ENCODE data around the gene S100A7A. TPM values are rescaled to one million over a fixed set of nuclear protein-coding genes. Genes with fewer than 3 reads are reported as not detected.

Gene S100A7A
- total and polyA plus RNA-seq, 10 of the 15 experiments (the other 5 are each of a cell fraction or from before 2014, with no cell fraction given) = not detected

GRCh38 chr1:153437236-153437635 is 20.9 kb downstream of the S100A7A start:
- DNase-seq (ENCODE audit: low read depth, low spot score) (no peak), FAIRE-seq (no peak), ATAC-seq (no peak)
- Histone ChIP-seq H3K4me2 (ENCODE audit: control insufficient read depth, insufficient read depth) (no peak overlapping the region), H3K9me3 (replicated peaks; ENCODE audit: control insufficient read depth, insufficient read depth, low read length) (no peaks in the 10 kb centered on the region), H3K36me3 (ENCODE audit: control insufficient read depth in 2 of 2, insufficient read depth in 2 of 2, low read length in 1 of 2) (no peaks in the 10 kb centered on the region), H3K27ac (ENCODE audit: control insufficient read depth, insufficient read depth) (no peak overlapping the region), H3K4me1 (ENCODE audit: control insufficient read depth, insufficient read depth, low read length) (no peaks in the 10 kb centered on the region), H4K20me1 (ENCODE audit: control insufficient read depth, insufficient read depth) (no peaks in the 10 kb centered on the region), H3K9ac (ENCODE audit: control insufficient read depth, insufficient read depth, low read length) (no peak overlapping the region), H3K79me2 (ENCODE audit: control insufficient read depth, insufficient read depth, low read length) (no peaks in the 10 kb centered on the region), H3K27me3 (replicated peaks in 1 of 2; ENCODE audit: control insufficient read depth in 2 of 2, insufficient read depth in 2 of 2, low read length in 1 of 2) (peaks cover 0 to 1% of the 10 kb centered on the region in 2 experiments; a peak in 3 of 4 replicates), H3K4me3 (no peak overlapping the region), H2AFZ (ENCODE audit: control insufficient read depth, low read depth, low read length) (no peak overlapping the region)
- in situ Hi-C loops (cut with MboI) = no loop called here
- intact Hi-C loops (cut with micrococcal nuclease; ENCODE audit: unreplicated experiment) = no loop called here
- ChIA-PET SMC1A (ENCODE audit: uncharacterized antibody, unreplicated experiment) (no interaction called here), POLR2A (no interaction called here), CTCF (no interaction called here), RAD21 (ENCODE audit: unreplicated experiment) (no interaction called here)
- 25% methylated on average over 4 of the region's 4 CpGs for WGBS (ENCODE audit: insufficient coverage, insufficient replicate concordance, low lambda C conversion rate, missing lambda C conversion rate)
- BruUV-seq (replicated peaks) = no TSS peak
- TF ChIP-seq, protein P1, sequence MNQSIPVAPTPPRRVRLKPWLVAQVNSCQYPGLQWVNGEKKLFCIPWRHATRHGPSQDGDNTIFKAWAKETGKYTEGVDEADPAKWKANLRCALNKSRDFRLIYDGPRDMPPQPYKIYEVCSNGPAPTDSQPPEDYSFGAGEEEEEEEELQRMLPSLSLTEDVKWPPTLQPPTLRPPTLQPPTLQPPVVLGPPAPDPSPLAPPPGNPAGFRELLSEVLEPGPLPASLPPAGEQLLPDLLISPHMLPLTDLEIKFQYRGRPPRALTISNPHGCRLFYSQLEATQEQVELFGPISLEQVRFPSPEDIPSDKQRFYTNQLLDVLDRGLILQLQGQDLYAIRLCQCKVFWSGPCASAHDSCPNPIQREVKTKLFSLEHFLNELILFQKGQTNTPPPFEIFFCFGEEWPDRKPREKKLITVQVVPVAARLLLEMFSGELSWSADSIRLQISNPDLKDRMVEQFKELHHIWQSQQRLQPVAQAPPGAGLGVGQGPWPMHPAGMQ (IDR thresholded peaks at IDR 0.05; ENCODE audit: borderline replicate concordance) = no peak
- TF ChIP-seq ASH2L (IDR thresholded peaks at IDR 0.05; ENCODE audit: borderline replicate concordance, low read depth) (no peak), FOXK2 (IDR thresholded peaks at IDR 0.05) (no peak), CEBPB (IDR thresholded peaks at IDR 0.05; ENCODE audit: borderline replicate concordance in 1 of 2, low read depth in 2 of 2, low read length in 2 of 2) (no peak), NFYB (IDR thresholded peaks at IDR 0.05; ENCODE audit: insufficient read depth, low read depth, low read length) (no peak), RAD51 (IDR thresholded peaks at IDR 0.05) (no peak), MTA3 (IDR thresholded peaks at IDR 0.05; ENCODE audit: borderline replicate concordance, low read length) (no peak), SMC3 (IDR thresholded peaks at IDR 0.05; ENCODE audit: borderline replicate concordance, low read length) (no peak), HCFC1 (IDR thresholded peaks at IDR 0.05; ENCODE audit: low read length) (no peak)

All from GM12878 (cell line).